ENCODE results near the gene HOXA10.

GRCh38 chr7:27172315-27172774 lies 1.8 kb downstream of the HOXA10 start:
- no peak for TF ChIP-seq POLR2AphosphoS5 (IDR thresholded peaks at IDR 0.05)
- TF ChIP-seq, protein P1, sequence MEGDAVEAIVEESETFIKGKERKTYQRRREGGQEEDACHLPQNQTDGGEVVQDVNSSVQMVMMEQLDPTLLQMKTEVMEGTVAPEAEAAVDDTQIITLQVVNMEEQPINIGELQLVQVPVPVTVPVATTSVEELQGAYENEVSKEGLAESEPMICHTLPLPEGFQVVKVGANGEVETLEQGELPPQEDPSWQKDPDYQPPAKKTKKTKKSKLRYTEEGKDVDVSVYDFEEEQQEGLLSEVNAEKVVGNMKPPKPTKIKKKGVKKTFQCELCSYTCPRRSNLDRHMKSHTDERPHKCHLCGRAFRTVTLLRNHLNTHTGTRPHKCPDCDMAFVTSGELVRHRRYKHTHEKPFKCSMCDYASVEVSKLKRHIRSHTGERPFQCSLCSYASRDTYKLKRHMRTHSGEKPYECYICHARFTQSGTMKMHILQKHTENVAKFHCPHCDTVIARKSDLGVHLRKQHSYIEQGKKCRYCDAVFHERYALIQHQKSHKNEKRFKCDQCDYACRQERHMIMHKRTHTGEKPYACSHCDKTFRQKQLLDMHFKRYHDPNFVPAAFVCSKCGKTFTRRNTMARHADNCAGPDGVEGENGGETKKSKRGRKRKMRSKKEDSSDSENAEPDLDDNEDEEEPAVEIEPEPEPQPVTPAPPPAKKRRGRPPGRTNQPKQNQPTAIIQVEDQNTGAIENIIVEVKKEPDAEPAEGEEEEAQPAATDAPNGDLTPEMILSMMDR (IDR thresholded peaks at IDR 0.05), result no peak

Measured in stomach (tissue), 4 donors.